ENCODE results near the gene PRPF40A.

DNA sequence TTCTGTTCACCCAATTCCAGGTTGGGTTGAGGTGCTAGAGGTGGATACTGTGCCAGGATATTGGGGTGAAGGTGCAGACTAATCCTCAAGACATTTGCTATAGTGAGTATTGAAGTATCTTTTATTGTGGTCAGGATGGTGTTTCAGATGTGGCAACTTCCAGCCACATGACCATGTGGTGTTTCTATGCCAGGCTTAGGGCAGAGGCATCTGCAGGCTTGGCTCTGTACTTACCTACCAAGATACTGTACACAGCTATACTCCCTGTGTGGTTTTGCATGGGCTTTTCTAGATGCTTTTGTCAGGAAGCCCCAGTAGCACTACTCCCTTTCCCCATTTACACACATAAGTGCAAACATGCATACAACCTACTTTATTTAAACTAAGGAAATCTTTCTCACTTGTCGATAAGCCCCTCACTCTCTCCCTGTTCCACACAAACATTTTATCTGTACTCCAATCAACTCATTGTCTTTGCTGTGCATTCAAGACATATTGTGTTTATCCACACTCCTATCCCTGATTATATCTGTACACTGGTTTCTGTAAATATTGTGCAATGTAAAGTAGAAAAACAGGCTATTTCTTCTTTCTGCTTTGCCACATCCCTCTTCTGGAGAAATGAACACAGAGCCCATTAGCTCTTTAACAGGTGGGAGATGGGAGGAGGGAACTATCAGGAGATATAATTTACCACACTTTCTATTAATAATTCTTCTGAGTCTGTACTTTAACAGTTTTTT lies 13.5 kb upstream of the PRPF40A start:
- no peak for TF ChIP-seq POLR2AphosphoS5 (IDR thresholded peaks at IDR 0.05; ENCODE audit: low read depth, low read length)
- TF ChIP-seq TAF1 (IDR thresholded peaks at IDR 0.05; ENCODE audit: low read depth, low read length): no peak

All from GM12891 (cell line).